Body of pancreas (tissue), 4 donors: ENCODE measurements around the gene SPRED1. TPM values are rescaled to one million over a fixed set of nuclear protein-coding genes. Genes with fewer than 3 reads are reported as not detected.

ENCODE experiments used
- ATAC-seq: fragments of 150-250 bp; one replicate; pipeline ENCODE4 v1.9.1; 2016
- DNase-seq, 4 donors: peaks; one replicate each; pipeline ENCODE4 v3.0.0-alpha.2; 2019
- H3K27ac ChIP-seq, 4 donors: fragments of 200-600 bp; sonication (generic); 1 replicate in 3 of 4; 2 replicates in 1 of 4; pipeline versions ENCODE4 v1.5.1 to v1.6.1; 2016 to 2019; ENCODE audit warnings: mild to moderate bottlenecking in 1 of 4, mixed read lengths in 1 of 4, moderate library complexity in 1 of 4
- H3K27me3 ChIP-seq, 2 donors: fragments of 200-600 bp; sonication (generic); one replicate each; pipeline ENCODE4 v1.6.0; 2016; ENCODE audit warnings: mild to moderate bottlenecking in 1 of 2
- H3K36me3 ChIP-seq, 2 donors: fragments of 200-600 bp; sonication (generic); replicated peaks in 1 of 2; 2 replicates each; pipeline ENCODE4 v1.5.1; 2016; ENCODE audit warnings: low read depth in 2 of 2; ENCODE audit not compliant: insufficient read depth in 1 of 2
- H3K4me1 ChIP-seq: fragments of 200-600 bp; sonication (generic); one replicate; pipeline ENCODE4 v1.6.0; 2016
- H3K4me3 ChIP-seq, 2 donors: fragments of 200-600 bp; sonication (generic); 1 replicate in 1 of 2; 2 replicates in 1 of 2; pipeline ENCODE4 v1.5.1; 2016 to 2019
- H3K9me3 ChIP-seq, 3 donors: fragments of 200-600 bp; sonication (generic); 1 replicate in 2 of 3; 2 replicates in 1 of 3; pipeline ENCODE4 v1.5.1; 2016
- CTCF ChIP-seq, 7 experiments: fragments of 450-650 bp in 4 of 7; fragments of 200-600 bp in 3 of 7; sonication (generic) in 3 of 7; IDR thresholded peaks; one replicate each; pipeline ENCODE4 v1.5.1; 2016 to 2019; ENCODE audit warnings: antibody characterized with exemption in 7 of 7
- POLR2A ChIP-seq, 3 donors: fragments of 450-650 bp; IDR thresholded peaks; one replicate each; pipeline ENCODE4 v1.6.1; 2016; ENCODE audit warnings: antibody characterized with exemption in 3 of 3, mild to moderate bottlenecking in 2 of 3
- WGBS, 2 donors: methylation state at CpG; one replicate each; pipeline ENCODE4 v1.1.5; 2017; 5-methylcytosine and 5-hydroxymethylcytosine counted together
- intact Hi-C: fragments of 100-400 bp; cut with DNase I; formaldehyde crosslinking; loops from one replicate; pipeline ENCODE4 v1.15.1; 2023
- total RNA-seq, 2 donors: library from RNA; depleted of rRNA; stranded (reverse); fragments of >200 nt; gene quantifications; one replicate each; pipeline ENCODE4 v1.1.0, GENCODE V29; 2016

The SPRED1 gene
- total RNA-seq, 2 donors from 2014 or later = 11.7 to 12.9 TPM

- intact Hi-C loops = no loop called here
- 70 to 71% methylated on average over 4 of the region's 4 CpGs for WGBS, 2 donors
- DNase-seq = no peak
- Histone ChIP-seq H3K9me3 (no peaks in the 10 kb centered on the region), H3K4me3 (no peak overlapping the region), H3K4me1 (no peaks in the 10 kb centered on the region), H3K36me3 (no peaks in the 10 kb centered on the region), H3K27me3 (no peaks in the 10 kb centered on the region), H3K27ac (no peak overlapping the region)
- no peak for ATAC-seq
- TF ChIP-seq CTCF (IDR thresholded peaks at IDR 0.05) (no peak), POLR2A (IDR thresholded peaks at IDR 0.05) (no peak)
Observed at GRCh38 chr15:38369936-38370478, 117.4 kb downstream of the SPRED1 start.

- WGBS, 2 donors = 72 to 85% methylated on average over 4 of the region's 4 CpGs
Observed at GRCh38 chr15:38373016-38373415, 120.4 kb downstream of the SPRED1 start.

GRCh38 chr15:38374029-38374428, 121.4 kb downstream of the SPRED1 start:
- DNase-seq (no peak), ATAC-seq (no peak)
- intact Hi-C loops = no loop called here
- Histone ChIP-seq H3K27me3 (no peaks in the 10 kb centered on the region), H3K4me3 (no peak overlapping the region), H3K27ac (no peak overlapping the region), H3K36me3 (no peaks in the 10 kb centered on the region), H3K9me3 (no peaks in the 10 kb centered on the region), H3K4me1 (peaks cover 8% of the 10 kb centered on the region)
- no peak for TF ChIP-seq POLR2A (IDR thresholded peaks at IDR 0.05)
- TF ChIP-seq CTCF (IDR thresholded peaks at IDR 0.05) = no peak

More at GRCh38 chr15:38373016-38373415, 120.4 kb downstream of the SPRED1 start:
- intact Hi-C loops = no loop called here
- TF ChIP-seq POLR2A (IDR thresholded peaks at IDR 0.05) = no peak
- TF ChIP-seq CTCF (IDR thresholded peaks at IDR 0.05) = no peak
- Histone ChIP-seq H3K27ac (no peak overlapping the region), H3K36me3 (no peaks in the 10 kb centered on the region), H3K4me3 (no peak overlapping the region), H3K4me1 (peaks cover under 1% of the 10 kb centered on the region), H3K27me3 (no peaks in the 10 kb centered on the region), H3K9me3 (no peaks in the 10 kb centered on the region)
- ATAC-seq (no peak), DNase-seq (no peak)

GRCh38 chr15:38374556-38374955, 121.9 kb downstream of the SPRED1 start:
- Histone ChIP-seq H3K27me3 (no peaks in the 10 kb centered on the region), H3K27ac (no peak overlapping the region), H3K36me3 (no peaks in the 10 kb centered on the region), H3K4me1 (peaks cover 8% of the 10 kb centered on the region), H3K9me3 (no peaks in the 10 kb centered on the region), H3K4me3 (no peak overlapping the region)
- no peak for DNase-seq
- 59 to 63% methylated on average over 4 of the region's 4 CpGs for WGBS, 2 donors
- ATAC-seq = no peak
- TF ChIP-seq POLR2A (IDR thresholded peaks at IDR 0.05) (no peak), CTCF (IDR thresholded peaks at IDR 0.05) (no peak)
- intact Hi-C loops = no loop called here

GRCh38 chr15:38376081-38376480, 123.4 kb downstream of the SPRED1 start:
- peaks cover 8% of the 10 kb centered on the region for H3K4me1 ChIP-seq
- H3K9me3 ChIP-seq = no peaks in the 10 kb centered on the region
- no peak overlapping the region for H3K4me3 ChIP-seq
- WGBS, 2 donors = 65 to 76% methylated on average over 2 of the region's 2 CpGs
- no peaks in the 10 kb centered on the region for H3K36me3 ChIP-seq
- DNase-seq = no peak
- intact Hi-C loops = no loop called here
- no peak for ATAC-seq
- no peak overlapping the region for H3K27ac ChIP-seq
- H3K27me3 ChIP-seq = no peaks in the 10 kb centered on the region
- TF ChIP-seq POLR2A (IDR thresholded peaks at IDR 0.05) = no peak
- no peak for TF ChIP-seq CTCF (IDR thresholded peaks at IDR 0.05)
